ENCODE results near the gene HYOU1. TPM values are rescaled to one million over a fixed set of nuclear protein-coding genes. Genes with fewer than 3 reads are reported as not detected.
A peak's percentile ranks its signal among the peaks of the same experiment; 100 is the strongest.

The HYOU1 gene
- total RNA-seq, 4 donors from 2014 or later = 46.4 to 131 (median 61.0) TPM

DNA sequence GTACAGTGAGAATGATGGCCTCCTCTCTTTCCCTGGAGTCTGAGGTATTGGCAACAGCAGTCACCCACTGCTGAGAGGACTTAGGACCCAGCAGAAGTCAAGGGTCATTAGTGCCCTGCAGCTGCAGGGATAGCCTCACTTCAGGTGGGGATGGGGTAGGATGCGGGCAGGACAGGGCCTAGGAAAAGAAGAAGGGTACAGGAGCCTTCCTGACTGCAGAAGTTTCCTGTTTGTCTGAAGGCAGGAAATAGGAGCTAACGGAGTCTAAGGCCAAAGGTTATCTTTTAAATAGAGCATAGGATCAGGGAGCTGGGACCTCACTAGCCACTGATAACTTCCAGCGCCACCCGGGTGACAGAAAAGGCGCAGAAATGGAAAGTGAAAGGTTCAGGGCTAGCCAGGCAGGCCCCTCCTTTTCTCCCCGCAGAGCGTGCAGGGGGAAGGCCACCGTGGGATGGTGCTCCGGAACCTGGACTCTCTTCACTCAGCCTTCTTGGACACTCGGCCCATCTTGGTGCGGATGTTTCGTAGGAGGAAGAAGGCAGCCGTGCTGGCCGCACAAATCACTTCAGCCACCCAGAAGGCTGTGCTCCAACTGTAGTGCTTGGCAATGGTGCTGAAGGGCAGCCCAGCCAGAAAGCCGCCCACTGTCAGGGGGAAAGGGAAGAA, 32.4 kb downstream of the HYOU1 start:
- WGBS, 2 donors (ENCODE audit: low coverage in 1 of 2) = 59 to 76% methylated on average over 6 to 15 of the region's 15 CpGs
- peaks cover 19 to 76% (median 59%) of the 10 kb centered on the region in 4 donors for H3K4me1 ChIP-seq
- TF ChIP-seq, protein P1, sequence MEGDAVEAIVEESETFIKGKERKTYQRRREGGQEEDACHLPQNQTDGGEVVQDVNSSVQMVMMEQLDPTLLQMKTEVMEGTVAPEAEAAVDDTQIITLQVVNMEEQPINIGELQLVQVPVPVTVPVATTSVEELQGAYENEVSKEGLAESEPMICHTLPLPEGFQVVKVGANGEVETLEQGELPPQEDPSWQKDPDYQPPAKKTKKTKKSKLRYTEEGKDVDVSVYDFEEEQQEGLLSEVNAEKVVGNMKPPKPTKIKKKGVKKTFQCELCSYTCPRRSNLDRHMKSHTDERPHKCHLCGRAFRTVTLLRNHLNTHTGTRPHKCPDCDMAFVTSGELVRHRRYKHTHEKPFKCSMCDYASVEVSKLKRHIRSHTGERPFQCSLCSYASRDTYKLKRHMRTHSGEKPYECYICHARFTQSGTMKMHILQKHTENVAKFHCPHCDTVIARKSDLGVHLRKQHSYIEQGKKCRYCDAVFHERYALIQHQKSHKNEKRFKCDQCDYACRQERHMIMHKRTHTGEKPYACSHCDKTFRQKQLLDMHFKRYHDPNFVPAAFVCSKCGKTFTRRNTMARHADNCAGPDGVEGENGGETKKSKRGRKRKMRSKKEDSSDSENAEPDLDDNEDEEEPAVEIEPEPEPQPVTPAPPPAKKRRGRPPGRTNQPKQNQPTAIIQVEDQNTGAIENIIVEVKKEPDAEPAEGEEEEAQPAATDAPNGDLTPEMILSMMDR (IDR thresholded peaks at IDR 0.05) = no peak
- TF ChIP-seq POLR2A (IDR thresholded peaks at IDR 0.05) = no peak
- no peak for TF ChIP-seq POLR2AphosphoS5 (IDR thresholded peaks at IDR 0.05)
- TF ChIP-seq EP300 (IDR thresholded peaks at IDR 0.05; ENCODE audit: low read depth) = no peak
- DNase-seq = no peak
- peaks cover 0 to 10% (median 2%) of the 10 kb centered on the region in 4 donors for H3K36me3 ChIP-seq
- H3K27me3 ChIP-seq = no peaks in the 10 kb centered on the region
- peak overlapping the region in 1 of 4 donors; percentile 19 for H3K27ac ChIP-seq
- intact Hi-C loops (cut with DNase I; ENCODE audit: low total_unique reads) (no loop called here), in situ Hi-C loops (cut with MboI; ENCODE audit: low pct_ligation_motif_present in 1 of 4, low pct_unique_long_range_greater_than_20kb in 1 of 4, low sequenced_read_pairs in 3 of 4) (no loop called here)
- no peak overlapping the region for H3K4me3 ChIP-seq
- no peaks in the 10 kb centered on the region for H3K9me3 ChIP-seq

DNA sequence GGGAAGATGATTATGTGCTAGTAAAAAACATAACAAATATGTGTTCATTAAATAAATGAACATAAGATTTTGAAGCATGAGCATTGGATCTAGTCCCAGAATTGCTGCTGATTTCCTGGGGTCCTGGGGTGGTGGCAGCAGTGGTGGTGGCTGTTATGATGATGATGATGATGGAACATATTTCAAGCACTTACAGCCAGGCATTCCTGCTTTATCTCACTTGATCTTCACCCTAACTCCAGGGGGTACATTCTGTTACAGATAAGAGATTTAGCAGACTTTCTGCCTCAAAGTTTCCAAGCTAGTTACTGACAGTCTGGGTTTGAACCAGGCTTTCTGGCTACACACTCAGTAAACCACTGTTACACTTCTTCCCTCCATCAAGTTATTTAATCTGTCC, 33.3 kb downstream of the HYOU1 start:
- TF ChIP-seq POLR2A (IDR thresholded peaks at IDR 0.05) (no peak), POLR2AphosphoS5 (IDR thresholded peaks at IDR 0.05) (no peak), EP300 (IDR thresholded peaks at IDR 0.05; ENCODE audit: low read depth) (no peak)
- TF ChIP-seq, protein P1 (IDR thresholded peaks at IDR 0.05) = no peak
- in situ Hi-C loops (cut with MboI; ENCODE audit: low pct_ligation_motif_present in 1 of 4, low pct_unique_long_range_greater_than_20kb in 1 of 4, low sequenced_read_pairs in 3 of 4) (no loop called here), intact Hi-C loops (cut with DNase I; ENCODE audit: low total_unique reads) (no loop called here)
- H3K4me3 ChIP-seq = no peak overlapping the region
- H3K4me1 ChIP-seq = peaks cover 19 to 72% (median 55%) of the 10 kb centered on the region in 4 donors
- no peaks in the 10 kb centered on the region for H3K9me3 ChIP-seq
- no peaks in the 10 kb centered on the region for H3K27me3 ChIP-seq
- H3K27ac ChIP-seq = no peak overlapping the region
- peaks cover 0 to 10% (median 2%) of the 10 kb centered on the region in 4 donors for H3K36me3 ChIP-seq
- no peak for DNase-seq

DNA sequence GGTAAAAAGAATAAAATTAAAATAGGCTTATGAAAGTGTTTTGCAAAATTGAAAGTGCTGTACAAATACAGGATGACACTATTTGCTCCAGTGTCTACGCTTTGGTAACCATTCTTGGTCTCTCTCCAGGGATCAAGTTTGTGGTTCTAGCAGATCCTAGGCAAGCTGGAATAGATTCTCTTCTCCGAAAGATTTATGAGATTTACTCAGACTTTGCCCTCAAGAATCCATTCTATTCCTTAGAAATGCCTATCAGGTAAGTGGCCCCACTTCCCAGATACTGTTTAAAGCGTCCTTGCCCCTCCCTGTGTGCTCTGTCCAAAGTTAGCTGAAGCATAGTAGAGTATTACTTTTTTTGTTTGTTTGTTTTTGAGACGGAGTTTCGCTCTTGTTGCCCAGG, 35.4 kb downstream of the HYOU1 start:
- no peak for DNase-seq
- Histone ChIP-seq H3K36me3 (peaks cover 0 to 10% (median 2%) of the 10 kb centered on the region in 4 donors), H3K27me3 (no peaks in the 10 kb centered on the region), H3K4me3 (peak overlapping the region in 1 of 4 donors; percentile 0), H3K4me1 (peaks cover 24 to 60% (median 45%) of the 10 kb centered on the region in 4 donors), H3K27ac (peak overlapping the region; percentile 59 to 95 (median 80)), H3K9me3 (no peaks in the 10 kb centered on the region)
- intact Hi-C loops (cut with DNase I; ENCODE audit: low total_unique reads) (no loop called here), in situ Hi-C loops (cut with MboI; ENCODE audit: low pct_ligation_motif_present in 1 of 4, low pct_unique_long_range_greater_than_20kb in 1 of 4, low sequenced_read_pairs in 3 of 4) (no loop called here)
- 58% methylated on average over 4 to 5 of the region's 5 CpGs for WGBS, 2 donors (ENCODE audit: low coverage in 1 of 2)
- TF ChIP-seq EP300 (IDR thresholded peaks at IDR 0.05; ENCODE audit: low read depth) (no peak), POLR2AphosphoS5 (IDR thresholded peaks at IDR 0.05) (no peak), POLR2A (IDR thresholded peaks at IDR 0.05) (no peak)
- TF ChIP-seq, protein P1 (IDR thresholded peaks at IDR 0.05) = no peak

- WGBS, 2 donors (ENCODE audit: low coverage in 1 of 2) = 25 to 29% methylated on average over 1 to 2 of the region's 2 CpGs
Observed at GRCh38 chr11:119019996-119020395, 37.0 kb downstream of the HYOU1 start.

More at GRCh38 chr11:119019996-119020395, 37.0 kb downstream of the HYOU1 start:
- no peak for TF ChIP-seq EP300 (IDR thresholded peaks at IDR 0.05; ENCODE audit: low read depth)
- TF ChIP-seq, protein P1 (IDR thresholded peaks at IDR 0.05) = no peak
- no peak for TF ChIP-seq POLR2A (IDR thresholded peaks at IDR 0.05)
- TF ChIP-seq POLR2AphosphoS5 (IDR thresholded peaks at IDR 0.05) = no peak
- peak overlapping the region in 3 of 4 donors; percentile 85 to 99 (median 88) for H3K4me3 ChIP-seq
- intact Hi-C loops (cut with DNase I; ENCODE audit: low total_unique reads) = no loop called here
- H3K9me3 ChIP-seq = no peaks in the 10 kb centered on the region
- no peak for DNase-seq
- H3K27ac ChIP-seq = peak overlapping the region; percentile 88 to 96 (median 95)
- peaks cover 27 to 71% (median 54%) of the 10 kb centered on the region in 4 donors for H3K4me1 ChIP-seq
- H3K36me3 ChIP-seq = peaks cover 0 to 24% (median 8%) of the 10 kb centered on the region in 4 donors
- in situ Hi-C loops (cut with MboI; ENCODE audit: low pct_ligation_motif_present in 1 of 4, low pct_unique_long_range_greater_than_20kb in 1 of 4, low sequenced_read_pairs in 3 of 4) = no loop called here
- H3K27me3 ChIP-seq = no peaks in the 10 kb centered on the region
